MCF 10A (cell line): ENCODE measurements around the gene HSD11B2. TPM values are rescaled to one million over a fixed set of nuclear protein-coding genes. Genes with fewer than 3 reads are reported as not detected.

Experiments
- BruUV-seq: library from RNA; stranded (reverse); fragments of 400-500 nt; replicated peaks from 2 replicates; lab custom pipeline; 2021; lab: Mats Ljungman, UMichigan
- CTCF ChIA-PET: fragments of 300-600 bp; sonication (Branson Sonifier 250); formaldehyde crosslinking; extraction: SDS; loops from one replicate; lab custom pipeline; 2021; ENCODE audit warnings: antibody characterized with exemption, inconsistent platforms; lab: Yijun Ruan, JAX
- POLR2A ChIA-PET: fragments of 300-600, 350-650 bp; sonication (Branson Sonifier 250); formaldehyde crosslinking; extraction: SDS; loops from one replicate; lab custom pipeline; 2020; ENCODE audit warnings: antibody characterized with exemption, inconsistent platforms; lab: Yijun Ruan, JAX
- DNase-seq: peaks from one replicate; pipeline ENCODE4 v3.0.0-alpha.2; 2018; ENCODE audit not compliant: unreplicated experiment
- H3K27ac Mint-ChIP-seq: one replicate; pipeline ENCODE4 v1.8.0; 2022; ENCODE audit warnings: mild to moderate bottlenecking, low read depth, mixed read lengths; ENCODE audit not compliant: unreplicated experiment
- H3K27me3 Mint-ChIP-seq: one replicate; pipeline ENCODE4 v1.8.0; 2022; ENCODE audit warnings: mixed read lengths; ENCODE audit not compliant: insufficient read depth, unreplicated experiment
- H3K36me3 Mint-ChIP-seq: one replicate; pipeline ENCODE4 v1.8.0; 2022; ENCODE audit warnings: mild to moderate bottlenecking, moderate library complexity, mixed read lengths; ENCODE audit not compliant: insufficient read depth, unreplicated experiment
- H3K4me1 Mint-ChIP-seq: one replicate; pipeline ENCODE4 v1.8.0; 2022; ENCODE audit warnings: mixed read lengths; ENCODE audit not compliant: insufficient read depth, unreplicated experiment
- H3K4me3 Mint-ChIP-seq: one replicate; pipeline ENCODE4 v1.8.0; 2022; ENCODE audit warnings: mild to moderate bottlenecking, moderate library complexity, mixed read lengths; ENCODE audit not compliant: unreplicated experiment
- H3K9me3 Mint-ChIP-seq: one replicate; pipeline ENCODE4 v1.8.0; 2022; ENCODE audit warnings: mixed read lengths; ENCODE audit not compliant: unreplicated experiment
- intact Hi-C: fragments of 100-400 bp; cut with micrococcal nuclease; formaldehyde crosslinking; loops from 2 replicates; pipeline ENCODE4 v1.14.1; 2022
- total RNA-seq: library from RNA; stranded (reverse); gene quantifications from 2 replicates; pipeline ENCODE4 v1.2.3, GENCODE V29; 2022
- TF ChIP-seq, protein P1 (sequence below): fragments of 200-600 bp; IDR thresholded peaks from one replicate; pipeline ENCODE4 v1.8.0; 2022; ENCODE audit warnings: antibody characterized with exemption, mild to moderate bottlenecking; ENCODE audit not compliant: unreplicated experiment

HSD11B2 gene
- total RNA-seq, 1 experiment from 2014 or later, result 0.86 TPM

DNA sequence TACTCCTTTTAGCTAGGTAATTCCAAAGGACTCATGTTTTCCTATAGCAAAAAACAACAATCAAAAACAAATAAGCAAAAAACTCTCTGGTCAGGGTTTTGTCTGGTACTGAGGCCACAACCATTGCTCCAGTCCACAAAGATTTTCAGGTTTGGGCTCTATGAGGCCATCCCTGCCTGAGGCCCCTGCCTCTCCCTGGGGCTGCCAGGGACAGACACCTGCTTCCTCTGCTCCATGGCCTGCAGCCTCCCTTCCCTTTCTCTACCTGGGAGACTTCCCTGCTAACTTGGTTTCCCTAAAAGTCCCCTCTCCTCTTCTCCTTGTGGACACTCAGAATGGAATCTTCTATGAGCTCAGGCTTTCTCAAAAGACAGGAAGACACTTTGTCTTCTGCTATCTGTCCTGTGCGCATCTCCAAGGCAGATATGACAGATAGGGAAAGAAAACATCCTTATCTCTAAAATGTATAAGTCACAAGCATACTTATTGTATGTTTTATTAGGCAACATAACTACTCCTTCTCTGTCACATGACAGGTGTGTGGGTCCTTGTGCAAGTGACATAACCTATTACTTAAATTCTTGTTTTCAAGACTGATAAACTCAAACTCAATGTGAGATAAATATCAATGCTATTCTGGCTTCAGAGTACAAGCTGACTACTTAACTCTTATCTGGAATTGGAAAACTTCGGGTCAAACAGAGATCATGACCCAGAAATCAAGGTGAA is 13.4 kb upstream of the HSD11B2 start:
- intact Hi-C loops, result loop anchor here (5.0 kb wide), 1 partner anchor 45 kb away; no protein-coding TSS in a partner anchor
- peak overlapping the region; percentile 81 for H3K4me3 Mint-ChIP-seq
- ChIA-PET POLR2A (interaction anchor here (0.6 to 1.6 kb wide), 3 partner anchors 11 to 530 kb away, joined by 3 to 6 read pairs (median 4); no protein-coding TSS in a partner anchor), CTCF (interaction anchor here (0.6 to 2.7 kb wide), 17 partner anchors 8 to 383 kb away, joined by 3 to 20 read pairs (median 5); partner anchors contain the start of gene HSD11B2)
- H3K27ac Mint-ChIP-seq, result no peak overlapping the region
- no peak for DNase-seq
- no peaks in the 10 kb centered on the region for H3K36me3 Mint-ChIP-seq
- H3K4me1 Mint-ChIP-seq, result peaks cover 16% of the 10 kb centered on the region
- TF ChIP-seq, protein P1, sequence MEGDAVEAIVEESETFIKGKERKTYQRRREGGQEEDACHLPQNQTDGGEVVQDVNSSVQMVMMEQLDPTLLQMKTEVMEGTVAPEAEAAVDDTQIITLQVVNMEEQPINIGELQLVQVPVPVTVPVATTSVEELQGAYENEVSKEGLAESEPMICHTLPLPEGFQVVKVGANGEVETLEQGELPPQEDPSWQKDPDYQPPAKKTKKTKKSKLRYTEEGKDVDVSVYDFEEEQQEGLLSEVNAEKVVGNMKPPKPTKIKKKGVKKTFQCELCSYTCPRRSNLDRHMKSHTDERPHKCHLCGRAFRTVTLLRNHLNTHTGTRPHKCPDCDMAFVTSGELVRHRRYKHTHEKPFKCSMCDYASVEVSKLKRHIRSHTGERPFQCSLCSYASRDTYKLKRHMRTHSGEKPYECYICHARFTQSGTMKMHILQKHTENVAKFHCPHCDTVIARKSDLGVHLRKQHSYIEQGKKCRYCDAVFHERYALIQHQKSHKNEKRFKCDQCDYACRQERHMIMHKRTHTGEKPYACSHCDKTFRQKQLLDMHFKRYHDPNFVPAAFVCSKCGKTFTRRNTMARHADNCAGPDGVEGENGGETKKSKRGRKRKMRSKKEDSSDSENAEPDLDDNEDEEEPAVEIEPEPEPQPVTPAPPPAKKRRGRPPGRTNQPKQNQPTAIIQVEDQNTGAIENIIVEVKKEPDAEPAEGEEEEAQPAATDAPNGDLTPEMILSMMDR, result no peak
- H3K27me3 Mint-ChIP-seq, result peaks cover 14% of the 10 kb centered on the region
- no TSS peak for BruUV-seq
- no peaks in the 10 kb centered on the region for H3K9me3 Mint-ChIP-seq

DNA sequence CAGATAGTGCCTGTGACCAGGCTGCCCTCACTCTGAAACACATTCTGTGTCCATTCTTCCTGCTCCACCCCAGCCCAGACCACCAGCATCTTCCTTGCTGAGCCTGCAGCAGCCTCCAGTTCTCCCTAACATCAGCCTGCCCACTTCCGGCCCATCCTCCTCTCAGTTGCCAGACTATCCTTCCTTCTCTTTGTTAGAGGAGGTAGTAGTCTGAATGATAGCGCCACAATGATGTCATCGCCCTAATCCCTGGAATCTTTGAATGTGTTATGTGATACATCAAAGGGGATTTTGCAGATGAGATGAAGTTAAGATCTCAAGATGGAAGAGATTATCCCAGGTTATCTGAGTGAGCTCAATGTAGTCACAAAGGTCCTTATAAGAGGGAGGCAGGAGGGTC is 11.4 kb upstream of the HSD11B2 start:
- Mint-ChIP-seq H3K4me1 (peaks cover 12% of the 10 kb centered on the region), H3K9me3 (no peaks in the 10 kb centered on the region), H3K36me3 (no peaks in the 10 kb centered on the region), H3K27me3 (peaks cover 15% of the 10 kb centered on the region), H3K4me3 (no peak overlapping the region), H3K27ac (no peak overlapping the region)
- POLR2A ChIA-PET, result no interaction called here
- BruUV-seq, result no TSS peak
- no peak for DNase-seq
- TF ChIP-seq, protein P1, result no peak
- CTCF ChIA-PET, result interaction anchor here (0.5 to 2.3 kb wide), 3 partner anchors 71 to 159 kb away, joined by 3 to 5 read pairs (median 3); no protein-coding TSS in a partner anchor
- intact Hi-C loops, result loop anchor here (5.0 kb wide), 1 partner anchor 47 kb away; no protein-coding TSS in a partner anchor

GRCh38 chr16:67419931-67420330 is 11.0 kb upstream of the HSD11B2 start:
- ChIA-PET POLR2A (no interaction called here), CTCF (interaction anchor here (0.6 to 2.3 kb wide), 2 partner anchors 154 to 159 kb away, joined by 3 to 5 read pairs; no protein-coding TSS in a partner anchor)
- Mint-ChIP-seq H3K4me1 (peaks cover 10% of the 10 kb centered on the region), H3K4me3 (no peak overlapping the region), H3K9me3 (no peaks in the 10 kb centered on the region), H3K27ac (no peak overlapping the region), H3K36me3 (no peaks in the 10 kb centered on the region), H3K27me3 (peaks cover 20% of the 10 kb centered on the region)
- TF ChIP-seq, protein P1, result no peak
- intact Hi-C loops, result loop anchor here (5.0 kb wide), 1 partner anchor 48 kb away; no protein-coding TSS in a partner anchor
- no TSS peak for BruUV-seq
- no peak for DNase-seq

- H3K4me1 Mint-ChIP-seq, result peaks cover 5% of the 10 kb centered on the region
- no peak overlapping the region for H3K27ac Mint-ChIP-seq
- TF ChIP-seq, protein P1, result no peak
- H3K9me3 Mint-ChIP-seq, result no peaks in the 10 kb centered on the region
- H3K36me3 Mint-ChIP-seq, result no peaks in the 10 kb centered on the region
- no peak overlapping the region for H3K4me3 Mint-ChIP-seq
- intact Hi-C loops, result no loop called here
- peaks cover 26% of the 10 kb centered on the region for H3K27me3 Mint-ChIP-seq
- ChIA-PET CTCF (interaction anchor here (0.5 to 2.3 kb wide), 3 partner anchors 44 to 444 kb away, joined by 3 to 5 read pairs (median 5); no protein-coding TSS in a partner anchor), POLR2A (interaction anchor here (0.6 to 0.7 kb wide), 2 partner anchors 22 to 96 kb away, joined by 4 read pairs; no protein-coding TSS in a partner anchor)
- BruUV-seq, result no TSS peak
- DNase-seq, result no peak
Measured at GRCh38 chr16:67421030-67421429, 9.9 kb upstream of the HSD11B2 start.
